Non-pigmented ciliary epithelial cell (primary cell): ENCODE measurements around the gene PI4KA.
A peak's percentile ranks its signal among the peaks of the same experiment; 100 is the strongest.
"Not testable (repeated sequence)": the region's sequence is repeated elsewhere in the genome, so short reads cannot be mapped to it uniquely, and the experiment has no call there.

Experiments used
- DNase-seq: peaks from one replicate; pipeline ENCODE4 v3.0.0-alpha.2; 2010; ENCODE audit warnings: low read depth

PI4KA gene

GRCh38 chr22:20775342-20775895, 83.2 kb downstream of the PI4KA start:
- DNase-seq, result no peak

- DNase-seq, result no peak
Observed at GRCh38 chr22:20774882-20775281, 83.7 kb downstream of the PI4KA start.

- DNase-seq, result no peak
Observed at GRCh38 chr22:20773793-20774212, 84.8 kb downstream of the PI4KA start, which contains the start of gene SERPIND1. Gene SERPIND1, plus strand, starts transcription at chr22:20774113. Its CDS starts 5,200 bp downstream, at chr22:20779313.

- no peak for DNase-seq
Observed at GRCh38 chr22:20771918-20772625, 86.5 kb downstream of the PI4KA start.

GRCh38 chr22:20769496-20769826, 89.2 kb downstream of the PI4KA start:
- not testable (repeated sequence) for DNase-seq

GRCh38 chr22:20766530-20766929, 92.1 kb downstream of the PI4KA start:
- DNase-seq, result no peak

- DNase-seq, result no peak
Observed at GRCh38 chr22:20765938-20766337, 92.7 kb downstream of the PI4KA start.

- DNase-seq, result no peak
Observed at GRCh38 chr22:20764729-20765128, 93.9 kb downstream of the PI4KA start.

GRCh38 chr22:20764471-20764720, 94.2 kb downstream of the PI4KA start:
- DNase-seq, result no peak

- no peak for DNase-seq
Observed at GRCh38 chr22:20763630-20764470, 94.8 kb downstream of the PI4KA start.

- DNase-seq, result no peak
Observed at GRCh38 chr22:20762233-20762796, 96.3 kb downstream of the PI4KA start.

- DNase-seq, result no peak
Observed at GRCh38 chr22:20761536-20761935, 97.1 kb downstream of the PI4KA start.

- no peak for DNase-seq
Observed at GRCh38 chr22:20760084-20760483, 98.5 kb downstream of the PI4KA start.

GRCh38 chr22:20758688-20759087, 99.9 kb downstream of the PI4KA start:
- DNase-seq, result no peak

- no peak for DNase-seq
Observed at GRCh38 chr22:20756846-20757245, 101.8 kb downstream of the PI4KA start.

GRCh38 chr22:20752873-20753272, 105.7 kb downstream of the PI4KA start:
- DNase-seq, result no peak

GRCh38 chr22:20752104-20752741, 106.4 kb downstream of the PI4KA start:
- DNase-seq, result no peak

GRCh38 chr22:20751185-20751851, 107.3 kb downstream of the PI4KA start:
- DNase-seq, result no peak

GRCh38 chr22:20750461-20751184, 108.0 kb downstream of the PI4KA start:
- DNase-seq, result peak; percentile 70

- DNase-seq, result no peak
Observed at GRCh38 chr22:20749453-20749852, 109.2 kb downstream of the PI4KA start.

GRCh38 chr22:20748731-20749428, 109.7 kb downstream of the PI4KA start:
- peak; percentile 15 for DNase-seq
